ENCODE data around the gene CORO2A. TPM values are rescaled to one million over a fixed set of nuclear protein-coding genes. Genes with fewer than 3 reads are reported as not detected.
"Not testable (repeated sequence)": the region's sequence is repeated elsewhere in the genome, so short reads cannot be mapped to it uniquely, and the experiment has no call there.

Gene CORO2A
- total and polyA plus RNA-seq, 9 donors = 0.13 to 3.7 (median 1.2) TPM

- no peaks in the 10 kb centered on the region for H3K9me3 ChIP-seq
- intact Hi-C loops (cut with DNase I) = no loop called here
- no peak overlapping the region for H3K27ac ChIP-seq
- H3K4me1 ChIP-seq (ENCODE audit: insufficient read depth) = no peaks in the 10 kb centered on the region
- no peak overlapping the region for H3K4me3 ChIP-seq
- DNase-seq = no peak
- WGBS, 3 donors = 93 to 94% (median 94%) methylated on average over 16 of the region's 16 CpGs
- H3K36me3 ChIP-seq = no peaks in the 10 kb centered on the region
- H3K27me3 ChIP-seq = no peaks in the 10 kb centered on the region
- no peak for TF ChIP-seq CTCF (IDR thresholded peaks at IDR 0.05)
Measured at GRCh38 chr9:98128316-98128715, 64.1 kb downstream of the CORO2A start.

GRCh38 chr9:98127226-98127625 lies 65.2 kb downstream of the CORO2A start:
- Histone ChIP-seq H3K27me3 (no peaks in the 10 kb centered on the region), H3K36me3 (no peaks in the 10 kb centered on the region), H3K9me3 (no peaks in the 10 kb centered on the region), H3K27ac (no peak overlapping the region), H3K4me1 (ENCODE audit: insufficient read depth) (no peaks in the 10 kb centered on the region), H3K4me3 (no peak overlapping the region)
- intact Hi-C loops (cut with DNase I) = no loop called here
- WGBS, 3 donors = 91 to 97% (median 95%) methylated on average over 8 of the region's 8 CpGs
- TF ChIP-seq POLR2A (IDR thresholded peaks at IDR 0.05) = no peak
- TF ChIP-seq EP300 (IDR thresholded peaks at IDR 0.05) = no peak
- TF ChIP-seq CTCF (IDR thresholded peaks at IDR 0.05) = no peak
- no peak for DNase-seq

GRCh38 chr9:98124637-98125426 lies 67.6 kb downstream of the CORO2A start:
- no peaks in the 10 kb centered on the region for H3K36me3 ChIP-seq
- H3K4me3 ChIP-seq = no peak overlapping the region
- no peaks in the 10 kb centered on the region for H3K27me3 ChIP-seq
- 87 to 93% (median 89%) methylated on average over 15 of the region's 15 CpGs for WGBS, 3 donors
- H3K4me1 ChIP-seq (ENCODE audit: insufficient read depth) = no peaks in the 10 kb centered on the region
- DNase-seq = no peak
- H3K27ac ChIP-seq = no peak overlapping the region
- no peaks in the 10 kb centered on the region for H3K9me3 ChIP-seq
- TF ChIP-seq EP300 (IDR thresholded peaks at IDR 0.05) (no peak), CTCF (IDR thresholded peaks at IDR 0.05) (no peak), POLR2A (IDR thresholded peaks at IDR 0.05) (no peak)
- intact Hi-C loops (cut with DNase I) = no loop called here

GRCh38 chr9:98124091-98124490 lies 68.3 kb downstream of the CORO2A start:
- H3K27ac ChIP-seq, H3K4me3 ChIP-seq: not testable (repeated sequence)
- WGBS, 3 donors = 93% methylated on average over 13 of the region's 13 CpGs

GRCh38 chr9:98121058-98121457 lies 71.4 kb downstream of the CORO2A start:
- 13 to 27% (median 27%) methylated on average over 3 of the region's 3 CpGs for WGBS, 3 donors
- Histone ChIP-seq H3K27me3 (no peaks in the 10 kb centered on the region), H3K4me3 (no peak overlapping the region), H3K4me1 (ENCODE audit: insufficient read depth) (peaks cover 2% of the 10 kb centered on the region), H3K9me3 (no peaks in the 10 kb centered on the region), H3K36me3 (no peaks in the 10 kb centered on the region), H3K27ac (no peak overlapping the region)
- intact Hi-C loops (cut with DNase I) = no loop called here
- DNase-seq = no peak
- TF ChIP-seq POLR2A (IDR thresholded peaks at IDR 0.05) (no peak), CTCF (IDR thresholded peaks at IDR 0.05) (no peak), EP300 (IDR thresholded peaks at IDR 0.05) (no peak)

More at GRCh38 chr9:98124091-98124490, 68.3 kb downstream of the CORO2A start:
- H3K9me3 ChIP-seq; H3K4me1 ChIP-seq (ENCODE audit: insufficient read depth); intact Hi-C loops (cut with DNase I); DNase-seq; H3K36me3 ChIP-seq; H3K27me3 ChIP-seq: not testable (repeated sequence)

Data from ovary (tissue), 9 donors.